SIG-M5 treated with dmso at 0.1 percent for 504 hours (cell line): ENCODE data around the gene TOGARAM1.

Experiments
- DNase-seq: peaks from one replicate; lab custom pipeline; 2025; ENCODE audit not compliant: unreplicated experiment; lab: John Stamatoyannopoulos, UW

TOGARAM1 gene

DNA sequence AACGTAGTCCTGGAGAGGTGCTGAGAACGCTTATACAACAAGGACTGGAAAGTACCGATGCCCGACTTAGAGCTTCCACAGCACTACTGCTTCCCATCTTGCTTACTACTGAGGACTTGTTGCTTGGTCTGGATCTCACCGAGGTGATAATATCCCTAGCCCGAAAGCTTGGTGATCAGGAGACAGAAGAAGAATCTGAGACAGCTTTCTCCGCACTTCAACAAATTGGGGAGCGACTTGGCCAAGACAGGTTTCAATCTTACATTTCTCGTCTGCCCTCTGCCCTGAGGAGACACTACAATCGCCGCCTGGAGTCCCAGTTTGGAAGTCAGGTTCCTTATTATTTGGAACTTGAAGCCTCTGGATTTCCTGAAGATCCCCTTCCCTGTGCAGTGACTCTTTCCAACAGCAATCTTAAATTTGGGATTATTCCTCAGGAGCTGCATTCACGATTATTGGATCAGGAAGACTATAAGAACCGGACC, 1.1 kb downstream of the TOGARAM1 start:
- DNase-seq: peak; percentile 48

DNA sequence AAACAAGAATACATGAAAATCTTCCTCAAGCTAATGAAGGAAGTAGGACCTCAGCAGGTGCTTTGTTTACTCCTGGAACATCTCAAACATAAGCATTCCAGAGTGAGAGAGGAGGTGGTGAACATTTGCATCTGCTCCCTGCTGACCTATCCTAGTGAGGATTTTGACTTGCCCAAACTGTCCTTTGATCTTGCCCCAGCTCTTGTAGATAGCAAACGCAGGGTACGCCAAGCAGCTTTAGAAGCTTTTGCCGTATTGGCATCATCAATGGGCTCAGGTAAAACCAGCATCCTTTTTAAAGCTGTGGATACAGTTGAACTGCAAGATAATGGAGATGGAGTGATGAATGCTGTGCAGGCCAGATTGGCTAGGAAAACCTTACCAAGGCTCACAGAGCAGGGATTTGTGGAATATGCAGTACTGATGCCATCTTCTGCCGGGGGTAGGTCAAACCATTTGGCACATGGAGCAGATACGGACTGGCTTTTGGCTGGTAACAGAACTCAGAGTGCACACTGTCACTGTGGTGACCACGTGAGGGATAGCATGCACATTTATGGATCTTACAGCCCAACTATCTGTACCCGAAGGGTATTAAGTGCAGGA, 1.9 kb downstream of the TOGARAM1 start:
- peak; percentile 25 for DNase-seq

DNA sequence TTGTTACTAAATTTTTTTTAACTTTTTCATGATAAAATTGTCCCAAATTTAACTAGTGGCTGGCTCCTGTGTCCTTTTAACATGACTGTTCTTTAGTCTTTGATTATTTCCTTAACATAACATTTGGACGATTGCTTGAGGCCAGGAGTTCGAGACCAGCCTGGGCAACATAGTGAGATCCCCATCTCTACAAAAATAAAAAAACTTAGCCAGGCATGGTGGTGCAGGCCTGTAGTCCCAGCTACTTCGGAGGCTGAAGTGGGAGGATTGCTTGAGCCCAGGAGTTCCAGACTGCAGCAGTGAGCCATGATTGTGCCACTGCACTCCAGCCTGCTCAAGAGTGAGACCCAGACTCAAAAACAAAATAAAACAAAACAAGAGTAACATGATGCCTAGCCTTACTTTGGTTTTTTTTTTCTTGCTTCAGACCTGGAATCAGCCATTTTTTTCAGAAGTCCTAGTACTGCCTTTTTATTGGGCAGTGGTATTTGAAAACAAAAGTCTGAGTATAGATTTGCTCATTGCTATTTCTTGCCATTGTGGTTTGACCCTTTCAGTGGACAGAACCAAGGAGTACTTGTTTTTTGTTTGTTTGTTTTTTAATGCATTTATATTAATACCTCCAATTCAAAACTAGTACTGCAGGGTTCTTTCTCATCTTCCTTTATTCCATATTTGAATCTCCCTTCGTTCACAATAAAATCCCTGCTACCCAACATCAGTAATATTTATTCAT, 4.8 kb downstream of the TOGARAM1 start:
- DNase-seq: no peak

DNA sequence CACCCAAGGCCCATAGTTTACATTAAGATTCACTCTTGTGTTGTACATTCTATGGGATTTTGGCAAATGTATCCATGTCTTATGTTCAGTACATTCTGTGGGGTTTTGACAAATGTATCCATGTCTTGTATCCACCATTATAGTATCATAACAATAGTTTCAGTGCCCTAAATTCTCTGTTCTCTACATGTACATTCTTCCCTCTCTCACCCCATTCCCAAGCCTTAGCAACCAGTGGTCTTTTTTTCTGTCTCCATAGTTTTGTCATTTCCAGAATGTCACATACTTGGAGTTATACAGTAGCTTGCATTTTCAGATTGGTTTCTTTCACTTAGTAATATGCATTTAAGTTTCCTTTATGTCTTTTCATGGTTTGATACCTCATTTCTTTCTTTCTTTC, 6.7 kb downstream of the TOGARAM1 start:
- DNase-seq: no peak

DNA sequence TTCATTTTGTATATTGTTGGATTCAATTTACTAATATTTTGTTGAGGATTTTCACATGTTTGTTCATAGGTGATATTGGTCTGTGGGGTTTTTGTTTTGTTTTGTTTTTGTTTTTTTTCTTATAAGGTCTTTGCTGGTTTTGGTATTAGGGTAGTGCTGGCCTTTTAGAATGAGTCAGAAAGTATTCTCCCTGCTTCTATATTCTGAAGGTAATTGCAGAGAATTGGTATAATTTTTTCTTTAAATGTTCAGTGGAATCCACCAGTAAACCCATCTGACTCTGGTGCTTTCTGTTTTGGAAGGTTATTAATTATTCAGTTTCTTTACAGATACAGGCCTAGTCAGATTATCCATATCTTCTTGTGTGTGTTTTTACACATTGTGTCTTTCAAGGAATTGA, 8.9 kb downstream of the TOGARAM1 start:
- no peak for DNase-seq

DNA sequence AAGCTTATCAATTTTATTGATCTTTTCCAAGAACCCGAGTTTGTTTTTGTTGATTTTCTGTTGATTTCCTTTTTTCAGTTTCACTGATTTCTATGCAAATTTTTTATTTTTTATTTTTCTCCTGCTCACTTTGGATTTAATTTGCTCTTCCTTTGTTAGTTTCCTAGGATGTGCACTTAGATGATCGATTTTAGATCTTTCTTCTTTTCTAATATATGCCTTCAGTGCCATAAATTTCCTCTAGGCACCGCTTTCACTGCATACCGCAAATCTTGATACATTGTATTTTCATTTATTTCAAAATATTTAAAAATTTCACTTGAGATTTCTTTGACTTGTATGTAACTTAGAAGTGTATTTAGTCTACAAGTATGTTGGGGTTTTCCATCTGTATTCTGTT, 9.5 kb downstream of the TOGARAM1 start:
- no peak for DNase-seq

DNA sequence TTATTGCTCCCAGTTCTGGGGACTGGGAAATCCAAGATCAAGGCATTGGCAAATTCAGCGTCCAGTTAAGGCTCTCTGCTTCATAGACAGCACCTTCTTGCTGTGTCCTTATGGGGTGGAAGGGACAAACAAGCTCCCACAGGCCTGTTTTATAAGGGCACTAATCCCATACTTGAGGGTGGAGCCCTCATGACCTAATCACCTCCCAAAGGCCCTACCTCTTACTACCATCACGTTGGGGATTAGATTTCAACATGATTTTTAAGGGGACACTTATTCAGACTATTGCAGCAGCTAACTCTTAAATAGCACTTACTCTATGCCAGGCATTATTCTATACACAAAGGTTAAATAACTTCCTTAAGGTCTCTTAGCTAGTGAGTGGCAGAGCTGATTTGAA, 17.3 kb downstream of the TOGARAM1 start:
- DNase-seq: no peak

DNA sequence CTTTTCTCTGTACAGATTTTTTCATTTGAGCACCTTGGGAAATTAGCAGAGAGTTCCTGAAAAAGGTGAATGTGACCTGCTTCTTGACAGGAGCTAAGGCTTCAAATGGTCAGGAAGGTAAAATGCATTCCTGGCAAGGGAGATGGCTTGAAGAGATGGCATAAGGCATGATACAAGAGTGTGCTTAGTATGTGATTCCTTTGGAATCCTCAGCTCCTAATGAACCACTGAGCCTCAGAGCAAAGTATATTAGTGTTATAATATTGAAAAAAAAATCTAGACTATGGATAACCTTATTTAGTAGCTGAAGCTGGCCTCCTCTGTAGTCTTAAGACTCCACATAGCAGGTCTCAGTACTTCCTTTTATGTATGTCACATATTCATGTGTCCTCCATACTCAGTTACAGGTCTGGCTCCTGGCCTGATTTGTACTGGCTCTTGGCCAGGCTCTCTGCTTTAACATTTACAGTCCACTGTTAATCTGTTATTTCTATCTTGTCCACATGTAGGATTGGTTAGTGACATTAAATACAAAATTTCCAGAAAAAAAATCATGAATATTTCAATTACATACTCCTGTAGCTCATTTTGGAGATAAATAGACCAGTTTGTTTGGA, 17.9 kb downstream of the TOGARAM1 start:
- no peak for DNase-seq

DNA sequence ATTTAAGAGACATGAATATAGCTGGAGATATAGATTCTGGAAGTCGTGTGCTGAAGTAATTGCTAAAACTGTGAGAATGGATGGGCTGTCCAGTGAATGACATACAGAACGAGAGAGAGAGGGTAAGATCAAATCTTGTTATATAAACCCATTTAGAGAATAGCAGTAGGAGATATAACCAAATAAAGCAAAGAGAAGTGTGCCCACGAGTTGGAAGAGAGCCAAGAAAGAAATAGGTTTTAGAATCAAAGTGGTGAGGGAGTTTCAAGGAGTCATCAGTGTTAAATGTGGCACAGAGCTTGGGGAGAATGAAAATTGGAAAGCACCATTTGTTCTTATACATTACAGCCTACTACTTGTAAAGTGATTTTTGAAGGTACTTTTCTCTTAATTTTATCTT, 19.2 kb downstream of the TOGARAM1 start:
- DNase-seq: no peak

DNA sequence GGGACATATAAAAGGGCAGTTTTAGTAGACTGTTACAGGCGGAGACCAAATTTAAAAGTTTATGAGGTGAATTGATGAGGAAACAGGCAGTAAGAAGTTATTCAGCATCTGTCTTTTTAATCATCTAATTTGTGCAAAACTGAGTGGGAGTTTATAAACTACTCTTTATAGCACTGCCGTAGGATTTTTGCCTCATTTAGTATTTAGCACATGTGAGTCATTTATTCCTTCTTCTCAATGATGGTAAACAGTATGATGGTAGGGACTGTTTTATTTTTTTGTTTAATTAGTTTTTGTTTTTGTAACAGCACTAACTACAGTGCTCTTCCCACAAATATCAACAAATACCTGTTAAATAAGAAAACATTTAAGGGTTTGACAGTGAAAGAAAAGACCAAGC, 20.6 kb downstream of the TOGARAM1 start:
- DNase-seq: no peak

DNA sequence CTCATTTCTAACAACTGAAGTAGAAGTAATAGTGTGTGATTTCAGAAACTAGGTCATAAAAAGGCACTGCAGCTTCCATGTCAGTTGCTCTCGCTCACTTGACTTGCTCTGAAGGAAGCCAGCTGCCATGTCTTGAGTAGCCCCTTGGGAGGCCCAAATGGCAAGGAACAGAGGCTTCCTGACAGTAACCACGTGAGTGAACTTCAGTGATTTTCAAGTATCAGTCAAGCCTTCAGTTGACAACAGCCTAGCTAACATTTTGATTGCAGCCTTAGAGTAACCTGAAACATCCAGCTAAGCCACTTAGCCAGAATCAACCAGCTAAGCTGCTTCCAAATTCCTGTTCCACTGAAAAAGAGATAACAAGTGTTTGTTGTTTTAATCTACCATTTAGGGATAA, 26.7 kb downstream of the TOGARAM1 start:
- no peak for DNase-seq

DNA sequence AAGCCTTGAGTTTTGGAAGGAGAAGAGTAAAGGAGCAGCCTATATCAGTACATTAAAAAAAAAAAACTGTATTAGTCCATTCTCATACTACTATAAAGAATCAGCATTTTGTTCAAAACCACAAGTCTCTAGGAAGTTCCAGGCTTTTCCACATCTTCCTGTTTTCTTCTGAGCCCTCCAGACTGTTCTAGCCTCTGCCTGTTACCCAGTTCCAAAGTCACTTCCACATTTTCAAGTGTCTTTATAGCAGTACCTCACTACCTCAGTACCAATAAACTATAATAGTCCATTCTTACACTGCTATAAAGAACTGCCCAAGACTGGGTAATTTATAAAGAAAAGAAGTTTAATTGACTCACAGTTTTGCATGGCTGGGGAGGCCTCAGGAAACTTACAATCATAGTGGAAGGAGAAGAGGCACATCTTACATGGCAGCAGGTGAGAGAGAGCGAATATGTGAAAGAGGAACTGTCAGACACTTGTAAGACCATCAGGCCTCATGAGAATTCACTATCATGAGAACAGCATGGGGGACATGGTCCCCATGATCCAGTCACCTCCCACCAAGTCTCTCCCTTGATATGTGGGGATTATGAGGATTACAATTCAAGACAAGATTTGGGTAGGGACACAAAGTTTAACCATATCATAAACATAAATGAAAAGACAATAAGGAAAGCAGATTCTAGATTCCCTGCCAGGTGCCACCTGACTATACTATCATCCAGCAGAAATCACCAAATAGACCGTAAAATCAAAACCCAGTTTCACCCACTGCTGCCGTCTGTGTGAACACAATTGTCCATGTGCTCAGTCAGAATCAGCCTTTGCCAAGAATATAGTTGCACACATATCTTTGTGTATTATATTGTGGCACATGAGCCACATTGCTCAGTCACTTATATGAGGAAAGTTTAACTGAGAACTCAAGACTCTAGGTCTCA, 27.8 kb downstream of the TOGARAM1 start:
- no peak for DNase-seq

DNA sequence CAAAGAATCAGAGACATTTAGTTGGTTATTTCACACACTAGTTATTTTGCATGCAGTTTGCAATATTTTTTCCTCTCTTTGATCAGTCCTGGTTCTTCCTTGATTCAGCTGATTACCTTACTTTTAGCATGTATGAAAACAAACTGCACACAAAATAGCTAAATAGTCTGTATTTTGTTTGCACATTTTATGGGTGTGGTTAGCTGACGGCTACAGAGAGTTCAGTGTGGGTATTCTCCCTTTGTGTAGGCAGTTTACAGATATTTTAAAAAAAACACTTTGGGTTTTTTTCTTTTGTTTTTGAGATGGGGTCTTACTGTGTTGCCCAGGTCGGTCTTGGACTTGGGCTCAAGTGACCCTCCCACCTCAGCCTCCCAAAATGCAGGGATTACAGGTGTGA, 28.5 kb downstream of the TOGARAM1 start:
- DNase-seq: no peak

DNA sequence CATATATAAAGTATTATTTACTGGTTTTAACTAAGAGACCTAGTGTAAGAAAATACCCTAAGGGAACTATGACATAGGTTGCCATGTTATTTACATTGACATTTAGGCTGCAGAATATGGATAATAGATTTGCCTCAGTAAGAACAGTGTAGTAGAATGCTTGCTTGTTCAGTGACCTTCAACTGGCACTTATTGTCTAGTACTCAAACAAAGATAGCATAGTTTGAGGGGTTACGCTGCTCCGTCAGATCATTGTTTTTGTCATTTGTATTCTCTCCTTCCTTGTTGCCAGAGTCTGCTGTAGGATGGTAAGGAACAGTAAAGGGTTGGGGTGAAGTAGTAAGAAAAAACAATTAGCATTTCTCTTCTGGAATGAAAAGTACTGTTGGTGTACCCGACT, 33.2 kb downstream of the TOGARAM1 start:
- DNase-seq: no peak

DNA sequence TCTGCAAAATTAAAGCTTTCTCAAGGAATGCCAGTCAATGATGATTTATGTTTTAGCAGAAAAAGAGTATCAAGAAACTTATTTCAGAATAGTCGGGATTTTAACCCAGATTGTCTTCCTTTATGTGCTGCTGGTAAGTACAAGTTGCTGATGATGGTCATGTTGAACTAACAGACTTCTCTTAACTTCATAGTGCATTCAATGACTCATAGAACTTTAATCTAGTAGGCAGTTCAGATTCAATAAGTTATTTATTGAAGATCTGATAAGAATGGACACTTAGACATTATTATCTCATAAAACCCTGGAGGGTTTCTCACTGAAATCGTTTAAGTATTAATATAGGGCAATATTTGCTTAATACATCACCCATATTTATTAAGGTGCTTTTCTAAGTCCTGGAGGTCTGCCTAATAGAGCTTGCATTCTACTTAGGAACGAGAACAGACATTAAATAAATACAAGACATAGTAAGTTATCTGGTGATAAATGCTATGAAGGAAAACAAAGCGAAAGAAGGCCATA, 33.8 kb downstream of the TOGARAM1 start:
- DNase-seq: no peak

DNA sequence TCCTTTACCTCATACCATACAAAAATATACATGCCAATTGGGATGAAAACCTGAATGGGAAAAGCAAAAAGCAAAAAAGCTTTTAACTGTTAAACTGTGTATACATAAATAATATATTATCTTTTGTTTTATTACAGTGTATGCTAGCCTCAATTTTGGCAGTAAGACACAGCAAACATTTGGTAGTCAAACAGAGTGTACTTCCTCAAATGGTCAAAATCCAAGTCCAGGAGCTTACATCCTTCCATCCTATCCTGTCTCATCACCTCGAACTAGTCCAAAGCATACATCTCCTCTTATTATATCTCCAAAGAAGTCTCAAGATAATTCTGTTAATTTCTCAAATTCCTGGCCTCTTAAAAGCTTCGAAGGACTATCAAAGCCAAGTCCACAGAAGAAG, 41.9 kb downstream of the TOGARAM1 start:
- DNase-seq: no peak

DNA sequence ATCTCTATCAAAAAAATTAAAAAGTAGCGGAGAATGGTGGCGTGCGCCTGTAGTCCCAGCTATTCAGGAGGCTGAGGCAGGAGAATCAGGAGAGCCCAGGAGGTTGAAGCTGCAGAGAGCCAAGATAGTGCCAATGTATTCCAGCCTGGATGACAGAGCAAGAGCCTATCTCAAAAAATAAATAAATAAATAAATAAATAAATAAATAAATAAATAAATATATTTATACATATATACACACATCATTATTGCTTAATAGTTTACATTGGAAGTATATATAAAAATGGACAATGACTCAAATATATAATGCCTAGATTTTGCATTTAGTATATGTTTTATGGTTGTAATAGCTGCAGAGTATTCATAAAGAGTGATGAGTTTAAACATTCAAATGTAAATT, 53.1 kb downstream of the TOGARAM1 start:
- no peak for DNase-seq

DNA sequence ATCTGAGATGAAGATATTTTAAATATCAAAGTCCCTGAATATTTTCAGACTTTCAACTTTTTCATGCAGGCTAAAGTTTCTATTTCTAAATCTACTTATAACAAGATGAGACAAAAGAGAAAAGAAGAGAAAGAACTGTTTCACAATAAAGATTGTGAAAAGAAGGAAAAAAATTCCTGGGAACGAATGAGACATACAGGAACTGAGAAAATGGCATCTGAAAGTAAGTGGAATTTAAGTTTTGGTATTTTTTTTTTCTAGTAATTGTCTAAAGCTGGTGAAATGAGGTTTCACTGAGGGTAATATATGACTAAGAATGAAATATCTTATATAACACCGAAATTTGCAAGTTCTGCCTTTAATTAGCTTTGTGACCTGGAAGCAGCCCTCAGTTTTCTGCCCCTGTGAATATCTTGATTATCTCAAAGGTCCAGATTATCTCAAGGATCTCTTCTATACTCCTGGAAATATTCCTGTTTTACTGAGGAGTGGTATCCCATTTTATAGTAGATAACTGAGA, 66.2 kb downstream of the TOGARAM1 start:
- no peak for DNase-seq

DNA sequence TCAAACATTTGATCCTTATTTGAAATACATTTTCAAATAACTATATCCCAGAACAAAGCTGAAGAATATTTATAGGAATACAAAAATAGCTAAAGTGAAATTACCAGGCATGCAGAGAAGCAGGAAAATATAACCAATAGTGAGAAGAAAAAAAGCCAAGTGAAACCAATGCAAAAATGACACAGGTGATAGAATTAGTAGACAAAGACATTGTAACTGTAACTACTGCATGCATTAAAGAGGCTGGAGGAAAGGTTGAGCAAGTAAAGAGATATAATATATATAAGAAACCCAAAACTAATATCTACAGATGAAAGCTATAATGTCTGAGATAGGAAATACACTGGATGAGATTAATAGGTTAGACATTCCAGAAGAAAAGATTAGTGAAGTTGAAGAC, 72.7 kb downstream of the TOGARAM1 start:
- no peak for DNase-seq

DNA sequence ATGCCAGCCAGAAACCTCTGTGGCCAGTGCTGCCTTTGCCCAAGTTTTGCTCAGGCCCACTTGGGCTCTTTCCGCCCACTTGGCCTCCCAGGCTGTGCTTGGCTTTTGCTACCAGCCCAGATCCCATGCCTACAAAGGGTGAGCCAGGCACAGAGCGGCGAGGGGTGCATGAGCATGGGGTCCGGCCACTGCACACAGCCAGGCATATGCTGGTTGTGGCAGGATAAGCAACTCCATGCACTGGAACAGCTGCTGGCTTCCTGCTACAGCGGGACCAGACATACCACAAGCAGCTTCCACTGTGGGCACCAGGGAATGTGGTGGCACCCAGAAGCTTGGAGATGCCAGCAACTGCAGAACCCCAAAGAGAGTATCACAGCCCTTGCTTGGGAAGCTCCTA, 76.3 kb downstream of the TOGARAM1 start:
- no peak for DNase-seq

DNA sequence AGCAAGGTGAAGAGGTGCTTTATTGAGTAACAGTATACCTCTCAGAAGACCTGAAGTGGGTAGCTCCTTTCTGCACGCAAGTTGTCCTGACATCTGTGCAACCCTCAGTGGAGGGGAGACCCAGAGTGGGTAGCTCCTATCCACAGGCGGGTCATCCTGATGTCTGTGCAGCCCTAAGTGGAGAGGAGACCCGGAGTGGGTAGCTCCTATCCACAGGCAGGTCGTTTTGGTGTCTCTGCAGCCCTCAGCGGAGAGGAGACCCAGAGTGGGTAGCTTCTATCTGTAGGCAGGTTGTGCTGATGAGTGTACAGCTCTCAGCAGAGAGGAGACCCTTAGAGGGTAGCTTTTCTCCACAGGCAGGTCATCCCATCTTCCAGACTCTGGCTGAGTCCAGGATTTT, 76.9 kb downstream of the TOGARAM1 start:
- no peak for DNase-seq
